GM12892 (cell line): ENCODE results near the gene SCAF8.

Experiments used
- POLR2A ChIP-seq: IDR thresholded peaks from 2 replicates; pipeline ENCODE4 v1.6.1; 2011; ENCODE audit warnings: low read depth, low read length, control low read depth
- POLR2AphosphoS5 ChIP-seq: IDR thresholded peaks from 2 replicates; pipeline ENCODE4 v1.6.1; 2011; ENCODE audit warnings: low read depth, low read length, control low read depth
- TAF1 ChIP-seq: IDR thresholded peaks from 2 replicates; pipeline ENCODE4 v1.6.1; 2011; ENCODE audit warnings: low read depth, mild to moderate bottlenecking, control low read depth, low read length, borderline replicate concordance

DNA sequence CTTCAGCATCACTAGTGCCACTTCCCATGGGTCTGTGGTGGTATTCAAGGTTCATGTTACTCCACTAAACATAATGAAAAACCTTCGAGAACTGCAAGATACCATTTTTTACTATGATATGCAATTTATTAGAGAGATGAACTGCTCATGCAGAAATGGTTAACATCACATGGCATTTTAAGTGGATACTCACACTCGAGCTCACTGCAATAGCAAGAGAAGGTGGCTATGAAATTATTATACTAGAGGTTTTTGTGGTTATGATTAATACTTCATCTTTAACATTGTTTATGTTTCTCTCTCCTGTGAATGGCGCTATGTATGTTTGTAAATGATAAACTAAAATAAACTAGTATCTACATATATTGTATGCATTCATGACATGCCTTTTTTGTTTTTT lies 35.1 kb downstream of the SCAF8 start:
- TF ChIP-seq TAF1 (no peak), POLR2A (no peak), POLR2AphosphoS5 (no peak)
